GM12892 (cell line): ENCODE measurements around the gene EPHB6.

Experiments
- DNase-seq: peaks from one replicate; pipeline ENCODE4 v3.0.0; 2011; ENCODE audit not compliant: insufficient read length
- FAIRE-seq: peaks from 2 replicates; lab custom pipeline; 2011; peaks lifted over from hg19 to GRCh38; lab: Jason Lieb, UNC
- POLR2A ChIP-seq: IDR thresholded peaks from 2 replicates; pipeline ENCODE4 v1.6.1; 2011; ENCODE audit warnings: low read depth, low read length, control low read depth
- POLR2AphosphoS5 ChIP-seq: IDR thresholded peaks from 2 replicates; pipeline ENCODE4 v1.6.1; 2011; ENCODE audit warnings: low read depth, low read length, control low read depth
- TAF1 ChIP-seq: IDR thresholded peaks from 2 replicates; pipeline ENCODE4 v1.6.1; 2011; ENCODE audit warnings: low read depth, mild to moderate bottlenecking, control low read depth, low read length, borderline replicate concordance

The EPHB6 gene

DNA sequence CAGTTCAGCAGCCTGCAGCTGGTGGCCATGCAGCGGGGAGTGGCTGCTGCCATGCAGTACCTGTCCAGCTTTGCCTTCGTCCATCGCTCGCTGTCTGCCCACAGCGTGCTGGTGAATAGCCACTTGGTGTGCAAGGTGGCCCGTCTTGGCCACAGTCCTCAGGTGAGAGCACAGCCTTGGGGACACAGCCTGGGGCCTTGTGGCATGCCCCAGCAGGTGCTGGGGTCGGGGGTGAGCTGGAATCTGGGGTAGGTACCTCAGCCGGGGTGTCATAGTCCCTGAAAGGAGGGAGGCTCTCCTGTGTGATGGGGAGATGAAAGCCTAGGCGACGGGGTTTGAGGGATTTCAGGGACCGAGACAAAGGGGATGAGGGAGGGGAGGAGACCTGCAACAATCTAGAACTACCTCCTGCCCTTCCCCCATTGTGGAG is 14.1 kb downstream of the EPHB6 start:
- DNase-seq, result no peak
- TF ChIP-seq TAF1 (no peak), POLR2A (no peak), POLR2AphosphoS5 (no peak)
- FAIRE-seq, result no peak

DNA sequence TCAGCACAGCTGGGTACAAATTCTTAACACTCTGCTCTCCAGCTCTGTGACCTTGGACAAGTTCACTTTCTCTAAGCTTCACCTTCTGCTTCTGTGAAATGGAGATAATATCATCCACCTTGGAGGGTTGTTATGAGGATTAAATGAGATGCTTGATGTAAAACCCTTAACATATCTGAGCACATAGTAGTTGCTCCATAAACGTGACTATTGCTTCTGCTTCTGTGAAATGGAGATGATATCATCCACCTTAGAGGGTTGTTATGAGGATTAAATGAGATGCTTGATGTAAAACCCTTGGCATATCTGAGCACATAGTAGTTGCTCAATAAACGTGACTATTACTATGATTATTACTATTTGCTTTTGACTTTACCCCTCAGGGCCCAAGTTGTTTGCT is 14.6 kb downstream of the EPHB6 start:
- TF ChIP-seq POLR2AphosphoS5 (no peak), POLR2A (no peak), TAF1 (no peak)
- FAIRE-seq (no peak), DNase-seq (no peak)

DNA sequence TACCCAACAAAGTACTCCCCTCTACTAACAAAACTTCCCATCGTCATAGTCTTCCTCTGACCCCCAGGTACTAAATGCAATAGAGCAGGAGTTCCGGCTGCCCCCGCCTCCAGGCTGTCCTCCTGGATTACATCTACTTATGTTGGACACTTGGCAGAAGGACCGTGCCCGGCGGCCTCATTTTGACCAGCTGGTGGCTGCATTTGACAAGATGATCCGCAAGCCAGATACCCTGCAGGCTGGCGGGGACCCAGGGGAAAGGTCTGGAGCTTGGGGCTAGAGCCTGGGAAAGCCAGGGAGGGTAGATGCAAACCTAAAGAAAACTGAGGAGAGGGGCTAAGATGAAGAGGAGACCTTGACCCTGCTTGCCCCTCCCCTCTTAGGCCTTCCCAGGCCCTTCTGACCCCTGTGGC is 15.3 kb downstream of the EPHB6 start:
- TF ChIP-seq POLR2A (no peak), TAF1 (no peak), POLR2AphosphoS5 (no peak)
- DNase-seq (no peak), FAIRE-seq (no peak)

DNA sequence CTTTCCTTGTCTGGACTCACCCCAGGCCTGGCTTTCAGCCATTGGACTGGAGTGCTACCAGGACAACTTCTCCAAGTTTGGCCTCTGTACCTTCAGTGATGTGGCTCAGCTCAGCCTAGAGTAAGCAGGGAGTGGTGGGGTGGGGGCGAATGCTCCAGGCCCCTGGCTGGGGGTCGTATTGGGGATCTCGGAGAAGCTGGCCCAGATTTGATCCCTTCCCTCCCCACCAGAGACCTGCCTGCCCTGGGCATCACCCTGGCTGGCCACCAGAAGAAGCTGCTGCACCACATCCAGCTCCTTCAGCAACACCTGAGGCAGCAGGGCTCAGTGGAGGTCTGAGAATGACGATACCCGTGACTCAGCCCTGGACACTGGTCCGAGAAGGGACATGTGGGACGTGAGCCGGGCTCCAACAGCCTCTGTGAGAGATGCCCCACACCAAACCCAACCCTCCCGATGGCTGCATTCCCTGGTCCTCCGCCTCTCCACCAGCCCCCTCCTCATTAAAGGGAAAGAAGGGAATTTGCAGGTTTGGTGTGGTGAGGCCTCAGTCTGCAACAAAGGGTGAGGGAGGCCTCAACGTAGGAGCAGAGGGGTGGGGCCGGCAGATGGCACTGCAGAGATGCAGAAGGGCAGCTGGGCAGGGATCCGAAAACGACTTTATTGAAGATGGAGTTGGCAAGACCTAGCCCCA is 15.8 kb downstream of the EPHB6 start:
- no peak for TF ChIP-seq POLR2A
- TF ChIP-seq TAF1, result no peak
- no peak for TF ChIP-seq POLR2AphosphoS5
- DNase-seq, result no peak
- FAIRE-seq, result no peak

DNA sequence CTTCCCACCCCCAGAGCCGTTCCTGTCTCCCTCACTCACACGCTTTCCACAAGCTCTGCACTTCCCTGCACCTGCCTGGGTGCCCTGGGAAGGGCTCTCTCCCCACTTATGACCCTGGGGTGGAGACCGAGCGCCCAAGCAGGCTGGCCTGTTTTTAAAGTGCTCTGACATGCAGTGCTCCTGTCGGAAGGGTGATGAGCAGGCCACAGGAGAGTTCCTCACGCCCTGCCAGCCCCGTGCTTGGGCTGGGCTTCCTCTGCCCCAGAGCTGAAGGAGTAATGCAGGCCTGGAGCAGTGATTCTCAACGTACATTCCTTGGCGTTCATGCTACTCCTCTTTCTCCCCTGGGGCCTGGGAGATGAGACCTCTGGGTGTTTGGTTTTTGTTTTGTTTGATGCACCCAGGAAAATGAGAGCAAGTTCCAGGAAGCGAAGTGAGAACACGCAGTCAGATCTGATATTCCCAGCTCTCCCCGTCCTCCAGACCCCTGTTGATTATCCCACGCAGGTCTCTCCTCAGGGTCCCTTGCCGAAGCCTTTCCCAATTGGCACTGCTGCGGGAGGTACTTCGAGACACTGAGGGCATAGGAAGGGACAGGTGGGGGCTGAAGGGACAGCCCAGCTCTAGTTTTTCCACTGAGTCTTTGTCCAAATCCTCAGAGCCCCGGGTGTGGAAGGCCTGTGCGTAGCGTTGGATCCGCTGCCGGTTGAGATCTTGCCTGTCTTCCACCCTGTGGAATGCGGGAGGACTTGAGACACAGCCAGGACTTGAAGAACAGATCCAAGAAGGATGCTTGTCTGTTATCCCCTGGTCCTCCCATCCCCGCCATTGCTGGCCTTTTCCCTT is 16.6 kb downstream of the EPHB6 start:
- FAIRE-seq (no peak), DNase-seq (no peak)
- TF ChIP-seq TAF1, result no peak
- TF ChIP-seq POLR2A, result no peak
- no peak for TF ChIP-seq POLR2AphosphoS5

DNA sequence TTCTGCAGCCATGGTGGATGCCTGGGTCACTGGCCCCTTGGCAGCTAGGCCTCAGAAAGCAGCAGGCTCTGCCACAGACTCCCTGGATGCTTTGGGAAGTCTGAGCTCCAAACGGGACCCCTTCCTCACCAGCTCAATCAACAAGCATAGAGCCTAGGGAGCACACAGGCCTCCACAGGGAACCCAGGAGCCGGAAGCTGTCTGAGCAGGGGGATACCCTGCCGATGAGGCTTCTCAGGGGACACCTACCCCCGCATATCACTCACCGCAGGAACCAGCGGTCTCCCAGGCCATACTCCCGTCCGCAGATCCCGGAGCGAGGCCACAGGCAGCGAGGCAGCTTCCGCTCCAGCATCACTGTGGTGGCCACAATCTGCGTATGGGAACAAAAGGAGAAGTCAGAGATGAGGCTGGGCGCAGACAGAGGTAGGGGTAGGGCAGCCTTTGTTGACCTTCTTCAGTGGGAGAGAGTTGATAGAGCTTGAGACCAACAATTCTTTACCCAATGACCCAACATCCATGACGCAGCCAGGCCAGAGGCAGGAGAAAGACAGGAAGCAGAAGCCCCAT is 17.3 kb downstream of the EPHB6 start:
- TF ChIP-seq POLR2AphosphoS5, result no peak
- TF ChIP-seq POLR2A, result no peak
- no peak for TF ChIP-seq TAF1
- no peak for FAIRE-seq
- DNase-seq, result no peak

DNA sequence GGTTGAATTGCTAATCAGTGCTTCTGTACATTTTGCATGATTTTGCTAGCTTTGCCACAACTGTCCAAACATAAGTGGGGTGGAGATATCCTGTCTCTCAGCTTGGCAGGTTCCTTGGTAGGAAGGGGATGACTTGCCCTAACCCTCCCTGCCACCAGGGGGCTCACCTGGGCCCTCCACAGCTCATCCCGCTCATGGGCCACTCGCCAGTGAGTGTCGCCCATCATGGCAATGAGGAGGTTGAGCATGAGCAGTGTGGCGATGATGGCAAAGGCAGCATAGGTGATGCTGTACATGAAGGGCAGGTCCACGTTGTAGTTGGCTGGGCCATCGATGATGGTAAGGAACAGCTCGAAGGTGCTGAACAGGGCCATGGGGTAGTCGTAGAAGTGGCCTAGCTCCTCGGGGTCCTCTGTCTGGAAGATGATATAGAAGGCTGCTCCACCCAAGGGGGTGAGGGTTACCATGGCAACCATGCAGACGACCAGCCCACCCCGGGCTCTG is 18.5 kb downstream of the EPHB6 start:
- FAIRE-seq (peak; percentile 40), DNase-seq (peak; percentile 67)
- no peak for TF ChIP-seq TAF1
- TF ChIP-seq POLR2A, result no peak
- TF ChIP-seq POLR2AphosphoS5, result no peak

DNA sequence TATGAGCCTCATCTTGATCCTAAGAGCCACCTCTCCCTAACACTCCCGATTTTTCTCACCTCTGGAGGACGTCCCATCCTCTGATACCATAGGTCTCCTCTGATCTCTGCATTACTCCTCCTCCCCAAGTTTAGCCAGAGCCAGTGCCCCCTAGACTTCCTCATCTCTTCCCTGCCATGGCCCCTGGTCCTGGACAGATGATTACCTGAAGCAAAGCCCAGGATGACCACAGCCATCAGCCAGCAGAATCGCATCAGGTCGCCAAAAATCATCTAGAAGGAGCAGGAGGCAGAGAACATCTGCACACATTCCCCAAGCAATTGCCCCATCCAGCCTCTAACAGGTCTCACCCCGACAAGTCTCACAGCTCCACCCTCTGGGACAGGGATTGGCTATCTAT is 19.0 kb downstream of the EPHB6 start:
- FAIRE-seq, result no peak
- DNase-seq, result no peak
- TF ChIP-seq POLR2A (no peak), POLR2AphosphoS5 (no peak), TAF1 (no peak)

DNA sequence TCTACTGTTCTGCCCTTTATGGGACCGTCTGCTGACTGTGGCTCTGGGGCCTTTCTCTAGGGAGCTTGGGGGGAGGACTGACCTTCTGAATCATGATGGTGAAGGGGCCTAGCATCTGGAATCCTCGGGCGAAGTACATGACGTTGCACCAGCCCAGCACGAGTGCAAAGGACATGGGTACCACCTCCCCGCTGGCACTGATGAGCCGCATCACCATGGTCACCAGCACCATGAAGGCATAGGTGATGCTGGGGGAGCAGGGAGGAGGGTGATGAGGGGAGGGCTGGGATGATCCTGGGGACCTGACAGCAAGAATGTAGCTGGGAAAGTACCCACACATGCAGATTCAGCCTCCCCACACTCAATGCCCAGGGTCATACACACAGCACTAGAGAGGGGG is 19.5 kb downstream of the EPHB6 start:
- DNase-seq (no peak), FAIRE-seq (no peak)
- TF ChIP-seq TAF1 (no peak), POLR2AphosphoS5 (no peak)

DNA sequence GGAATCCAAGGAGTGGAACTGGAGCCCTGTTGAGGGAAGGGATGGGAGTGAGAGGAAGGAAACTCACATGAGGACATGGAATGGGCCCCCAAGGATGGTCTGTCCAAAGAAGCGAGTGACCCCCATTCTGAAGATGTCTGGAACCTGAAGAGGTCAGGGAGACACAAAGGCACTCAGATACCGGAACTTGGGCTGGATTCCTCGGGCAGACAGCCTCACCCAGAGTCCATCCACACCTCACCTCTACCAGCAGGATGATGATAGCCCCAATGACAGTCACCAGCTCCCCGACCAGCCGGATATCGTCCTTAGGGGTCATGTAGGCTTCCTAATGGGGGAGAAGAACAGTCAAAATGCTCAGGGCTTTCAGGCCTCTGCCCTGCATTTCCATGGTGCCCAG is 20.0 kb downstream of the EPHB6 start:
- TF ChIP-seq TAF1 (no peak), POLR2A (no peak), POLR2AphosphoS5 (no peak)
- DNase-seq, result no peak
- FAIRE-seq, result no peak

DNA sequence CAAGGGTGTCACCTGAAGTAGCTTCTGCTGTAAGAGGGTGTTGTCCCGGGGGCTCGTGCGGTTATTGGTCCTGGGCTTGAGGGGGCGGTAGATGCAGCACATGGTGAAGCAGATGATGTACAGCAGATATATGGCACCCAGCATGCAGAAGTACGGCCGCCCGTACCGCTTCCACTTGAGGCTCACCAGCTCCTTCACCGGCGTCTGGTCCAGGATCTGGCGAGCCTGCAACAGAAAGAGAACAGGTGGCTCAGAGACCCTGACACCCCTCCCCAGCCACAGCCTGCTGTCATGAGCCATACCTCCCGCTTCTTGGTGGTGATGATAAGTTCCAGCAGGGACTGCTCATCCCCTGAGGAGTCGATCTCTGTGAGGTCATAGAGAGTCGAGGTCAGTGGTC is 20.6 kb downstream of the EPHB6 start:
- DNase-seq (no peak), FAIRE-seq (no peak)
- no peak for TF ChIP-seq TAF1
- no peak for TF ChIP-seq POLR2A
- TF ChIP-seq POLR2AphosphoS5, result no peak

DNA sequence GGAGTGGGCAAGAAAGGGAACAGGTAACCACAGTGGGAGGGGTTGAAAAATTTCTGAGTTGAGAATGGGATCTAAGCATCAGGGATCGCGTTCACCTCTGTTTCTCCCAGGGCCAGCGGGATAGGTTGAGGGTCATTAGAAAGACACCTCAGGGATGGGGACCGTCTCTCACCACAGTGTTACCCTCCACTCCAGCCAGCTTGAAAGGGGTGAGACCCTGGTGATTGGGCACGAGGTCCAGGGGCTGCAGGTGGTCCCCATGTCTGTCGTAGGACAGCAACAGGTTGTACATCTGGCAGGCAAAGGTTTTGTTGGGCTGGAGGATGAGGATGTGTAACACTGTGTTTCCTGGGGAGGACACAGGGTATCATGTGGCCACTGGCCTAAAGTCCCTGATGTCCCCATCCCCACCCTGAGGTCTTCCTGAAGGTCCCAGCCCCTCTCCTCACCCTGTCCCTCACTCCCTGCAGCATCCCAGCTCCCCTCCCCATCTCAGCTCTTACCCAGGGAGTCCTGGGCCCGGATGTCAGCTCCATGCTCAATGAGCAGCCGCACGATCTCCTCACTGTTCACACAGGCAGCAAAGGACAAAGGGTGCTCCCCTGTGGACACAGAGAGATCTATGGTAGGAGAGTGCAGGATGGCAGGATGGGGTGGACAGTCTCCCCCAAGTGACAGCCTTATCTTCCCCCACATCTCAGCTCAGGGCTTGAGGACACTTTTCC is 21.5 kb downstream of the EPHB6 start:
- TF ChIP-seq TAF1 (no peak), POLR2AphosphoS5 (no peak), POLR2A (no peak)
- DNase-seq (no peak), FAIRE-seq (no peak)
